ENCODE data around the gene HOXB4.

DNA sequence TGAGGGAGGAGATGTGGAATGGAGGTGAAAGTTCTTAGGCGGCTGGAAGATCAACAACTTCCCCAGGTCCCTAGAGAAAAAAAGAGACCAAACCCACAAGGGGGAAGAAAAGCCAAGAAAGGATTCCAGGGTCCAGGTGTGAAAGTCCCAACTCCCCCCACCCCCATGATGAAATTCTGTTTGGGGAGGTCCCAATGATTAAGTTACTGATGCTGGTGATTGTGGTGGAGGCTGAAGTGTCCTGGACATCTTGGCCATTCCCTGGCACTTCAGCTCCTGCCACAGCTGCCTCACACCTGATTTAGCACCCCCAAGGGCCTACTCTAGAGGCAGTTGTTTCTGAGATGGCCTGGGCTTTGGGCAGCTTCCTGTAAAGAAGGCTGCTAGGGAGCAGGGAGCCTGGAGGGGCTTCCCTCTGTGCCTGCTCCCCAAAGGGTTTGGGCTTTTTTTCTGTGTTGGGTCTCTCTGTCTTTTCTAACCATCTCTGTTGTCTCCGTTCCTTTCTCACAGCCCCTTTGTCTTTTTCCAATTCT, 13.1 kb downstream of the HOXB4 start:
- TF ChIP-seq POLR2A (IDR thresholded peaks at IDR 0.05), result no peak
- TF ChIP-seq, protein P1, sequence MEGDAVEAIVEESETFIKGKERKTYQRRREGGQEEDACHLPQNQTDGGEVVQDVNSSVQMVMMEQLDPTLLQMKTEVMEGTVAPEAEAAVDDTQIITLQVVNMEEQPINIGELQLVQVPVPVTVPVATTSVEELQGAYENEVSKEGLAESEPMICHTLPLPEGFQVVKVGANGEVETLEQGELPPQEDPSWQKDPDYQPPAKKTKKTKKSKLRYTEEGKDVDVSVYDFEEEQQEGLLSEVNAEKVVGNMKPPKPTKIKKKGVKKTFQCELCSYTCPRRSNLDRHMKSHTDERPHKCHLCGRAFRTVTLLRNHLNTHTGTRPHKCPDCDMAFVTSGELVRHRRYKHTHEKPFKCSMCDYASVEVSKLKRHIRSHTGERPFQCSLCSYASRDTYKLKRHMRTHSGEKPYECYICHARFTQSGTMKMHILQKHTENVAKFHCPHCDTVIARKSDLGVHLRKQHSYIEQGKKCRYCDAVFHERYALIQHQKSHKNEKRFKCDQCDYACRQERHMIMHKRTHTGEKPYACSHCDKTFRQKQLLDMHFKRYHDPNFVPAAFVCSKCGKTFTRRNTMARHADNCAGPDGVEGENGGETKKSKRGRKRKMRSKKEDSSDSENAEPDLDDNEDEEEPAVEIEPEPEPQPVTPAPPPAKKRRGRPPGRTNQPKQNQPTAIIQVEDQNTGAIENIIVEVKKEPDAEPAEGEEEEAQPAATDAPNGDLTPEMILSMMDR (IDR thresholded peaks at IDR 0.05), result no peak

All from adrenal gland (tissue), 5 donors.